NCI-H524 treated with DMSO at 0.1 percent for 48 hours (cell line): ENCODE data around the gene DHRS4L2.
"Not testable (repeated sequence)": the region's sequence is repeated elsewhere in the genome, so short reads cannot be mapped to it uniquely, and the experiment has no call there.

Experiments
- DNase-seq: peaks from one replicate; lab custom pipeline; 2025; lab: John Stamatoyannopoulos, UW

The DHRS4L2 gene

GRCh38 chr14:23973178-23973577 is 15.6 kb upstream of the DHRS4L2 start:
- DNase-seq = not testable (repeated sequence)

DNA sequence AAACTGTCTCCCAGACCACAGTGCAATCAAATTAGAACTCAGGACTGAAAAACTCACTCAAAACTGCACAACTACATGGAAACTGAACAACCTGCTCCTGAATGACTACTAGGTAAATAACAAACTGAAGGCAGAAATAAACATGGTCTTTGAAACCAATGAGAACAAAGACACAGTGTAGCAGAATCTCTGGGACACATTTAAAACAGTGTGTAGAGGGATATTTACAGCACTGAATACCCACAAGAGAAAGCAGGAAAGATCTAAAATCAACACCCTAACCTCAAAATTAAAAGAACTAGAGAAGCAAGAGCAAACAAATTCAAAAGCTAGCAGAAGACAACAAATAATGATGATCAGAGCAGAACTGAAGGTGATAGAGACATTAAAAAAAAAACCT is 14.7 kb upstream of the DHRS4L2 start:
- not testable (repeated sequence) for DNase-seq

GRCh38 chr14:23977208-23977607 is 11.5 kb upstream of the DHRS4L2 start:
- not testable (repeated sequence) for DNase-seq

GRCh38 chr14:23981951-23982813 is 6.5 kb upstream of the DHRS4L2 start:
- not testable (repeated sequence) for DNase-seq

- no peak for DNase-seq
Measured at GRCh38 chr14:23984891-23985602, 3.7 kb upstream of the DHRS4L2 start.

GRCh38 chr14:23988223-23988606 is 514 bp upstream of the DHRS4L2 start:
- DNase-seq = not testable (repeated sequence)

- DNase-seq = peak; percentile 50
Measured at GRCh38 chr14:23989734-23990445, 1.2 kb downstream of the DHRS4L2 start.

DNA sequence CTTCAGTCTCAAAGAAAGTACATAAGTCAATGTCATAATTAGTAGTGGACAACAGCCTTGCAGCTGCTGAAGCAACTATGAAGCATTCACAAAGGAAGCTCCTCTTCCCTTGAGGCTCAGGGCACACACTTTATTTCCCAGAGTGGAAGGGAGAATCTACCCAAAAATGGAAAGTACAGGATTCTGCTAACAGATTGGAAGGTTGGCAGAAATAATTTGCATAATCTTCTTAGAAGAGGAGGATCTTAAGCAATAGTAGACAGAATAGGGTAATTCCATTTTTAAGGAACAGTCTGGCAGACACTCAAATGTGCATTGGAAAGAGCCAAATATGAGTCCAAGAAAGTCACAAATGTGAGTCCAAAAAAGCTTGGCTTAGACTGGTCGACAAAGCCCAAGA is 2.2 kb downstream of the DHRS4L2 start:
- peak; percentile 88 for DNase-seq

DNA sequence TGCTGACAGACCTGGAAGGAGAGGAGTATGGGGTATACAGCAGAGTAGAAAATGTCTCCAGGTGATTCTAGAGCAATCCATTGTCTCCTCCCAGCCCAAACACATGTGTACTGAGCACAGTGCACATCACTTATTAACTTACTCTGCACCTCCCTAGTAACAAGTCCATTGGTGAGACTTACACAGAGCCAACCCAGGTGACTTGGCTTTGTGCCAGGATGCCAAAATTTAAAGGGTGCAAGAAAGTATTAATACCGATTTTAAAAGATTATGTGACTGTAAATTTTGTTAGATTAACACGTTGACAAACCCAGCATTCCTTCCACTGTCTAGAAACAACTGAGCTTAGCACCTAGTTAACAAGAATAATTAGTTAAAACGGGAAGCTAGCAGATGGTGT is 4.3 kb downstream of the DHRS4L2 start:
- not testable (repeated sequence) for DNase-seq

GRCh38 chr14:23996009-23996408 is 7.3 kb downstream of the DHRS4L2 start:
- not testable (repeated sequence) for DNase-seq

- not testable (repeated sequence) for DNase-seq
Measured at GRCh38 chr14:23996825-23997224, 8.1 kb downstream of the DHRS4L2 start.

DNA sequence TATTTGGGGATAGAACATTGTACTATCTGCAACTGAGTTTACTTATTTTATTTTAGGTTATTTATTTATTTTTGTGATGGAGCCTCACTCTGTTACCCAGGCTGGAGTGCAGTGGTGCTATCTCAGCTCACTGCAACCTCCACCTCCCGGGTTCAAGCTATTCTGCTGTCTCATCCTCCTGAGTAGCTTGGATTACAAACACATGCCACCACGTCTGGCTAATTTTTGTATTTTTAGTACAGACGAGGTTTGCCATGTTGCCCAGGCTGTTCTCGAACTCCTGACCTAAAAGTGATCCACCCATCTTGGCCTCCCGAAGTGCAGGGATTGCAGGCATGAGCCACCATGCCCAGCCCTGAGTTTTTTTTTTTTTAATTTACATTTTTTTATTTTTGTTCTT is 10.9 kb downstream of the DHRS4L2 start:
- not testable (repeated sequence) for DNase-seq

DNA sequence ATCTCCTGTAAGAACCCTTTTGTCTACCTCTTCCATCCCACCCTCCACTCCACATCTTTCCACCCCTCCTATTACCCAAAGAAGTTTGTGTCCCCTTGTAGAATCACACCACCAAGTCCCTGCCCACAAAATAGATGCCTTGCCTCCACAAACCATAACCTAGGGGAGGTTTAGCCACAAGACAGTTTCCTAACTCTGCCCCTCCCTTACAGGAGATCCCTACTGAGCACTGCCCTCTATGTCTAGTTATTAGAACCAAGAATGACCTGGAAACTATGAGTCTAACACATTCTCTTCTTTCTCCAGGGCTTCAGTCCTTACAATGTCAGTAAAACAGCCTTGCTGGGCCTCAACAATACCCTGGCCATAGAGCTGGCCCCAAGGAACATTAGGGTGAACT is 12.3 kb downstream of the DHRS4L2 start:
- not testable (repeated sequence) for DNase-seq

GRCh38 chr14:24001679-24002078 is 12.9 kb downstream of the DHRS4L2 start:
- DNase-seq = not testable (repeated sequence)

DNA sequence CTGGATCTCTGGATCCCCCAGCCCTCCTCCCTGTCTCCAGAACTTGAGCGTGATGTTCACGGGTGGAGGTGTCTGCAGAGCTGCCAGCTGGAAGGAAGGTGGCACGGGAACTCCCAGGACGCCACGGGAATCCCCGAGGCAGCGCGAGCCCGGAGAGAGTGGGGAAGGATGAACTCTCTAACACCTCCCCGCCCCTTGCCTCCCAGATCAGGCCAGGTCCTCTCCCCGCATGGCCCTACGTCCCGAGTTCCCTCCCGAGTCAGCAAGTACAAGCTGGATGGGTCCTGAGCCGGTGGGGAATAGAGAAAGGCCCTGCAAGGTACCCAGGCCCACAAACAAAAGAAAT is 17.7 kb downstream of the DHRS4L2 start:
- DNase-seq = not testable (repeated sequence)

- DNase-seq = not testable (repeated sequence)
Measured at GRCh38 chr14:24006817-24007652, 18.3 kb downstream of the DHRS4L2 start.

GRCh38 chr14:24011051-24011450 is 22.3 kb downstream of the DHRS4L2 start:
- no peak for DNase-seq

GRCh38 chr14:24012726-24013273 is 24.1 kb downstream of the DHRS4L2 start:
- not testable (repeated sequence) for DNase-seq

DNA sequence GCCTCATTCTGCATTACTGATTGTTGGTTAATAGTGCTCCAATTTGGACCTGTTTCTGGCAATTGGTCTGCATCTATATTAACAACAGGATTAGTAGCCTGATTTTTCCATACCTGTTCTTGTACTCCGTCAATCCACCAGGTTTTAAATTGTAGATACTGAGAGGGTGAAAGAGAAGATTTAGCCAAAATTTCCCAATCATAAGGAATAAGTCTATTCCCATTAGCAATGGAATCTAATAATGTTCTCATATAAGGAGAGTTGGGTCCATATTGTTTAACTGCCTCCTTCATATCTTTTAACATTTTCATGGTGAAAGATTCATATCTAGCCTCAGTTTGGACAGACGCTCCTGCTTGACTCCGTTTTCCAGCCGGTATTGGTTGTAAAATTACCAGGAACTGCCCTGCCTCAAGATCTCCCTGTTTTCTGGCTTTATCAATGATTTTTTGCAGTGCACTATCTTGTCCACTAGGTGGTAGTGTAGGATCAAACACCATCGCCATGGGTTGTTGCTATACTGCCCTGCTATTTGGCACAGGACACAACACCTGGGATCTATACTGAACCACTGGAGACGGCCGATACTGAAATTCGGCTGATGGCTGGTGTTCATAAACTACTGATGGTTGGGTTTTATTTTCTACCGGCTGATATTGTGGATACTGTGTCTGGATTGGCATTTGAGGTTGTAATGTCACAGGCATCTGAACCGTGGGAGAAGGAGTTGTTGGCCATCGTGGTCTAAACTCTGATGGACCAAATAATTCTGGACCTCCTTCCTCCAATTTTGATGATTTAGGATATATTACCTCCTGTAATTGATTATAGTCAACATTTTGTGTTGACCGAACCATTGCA is 25.2 kb downstream of the DHRS4L2 start:
- peak; percentile 48 for DNase-seq

DNA sequence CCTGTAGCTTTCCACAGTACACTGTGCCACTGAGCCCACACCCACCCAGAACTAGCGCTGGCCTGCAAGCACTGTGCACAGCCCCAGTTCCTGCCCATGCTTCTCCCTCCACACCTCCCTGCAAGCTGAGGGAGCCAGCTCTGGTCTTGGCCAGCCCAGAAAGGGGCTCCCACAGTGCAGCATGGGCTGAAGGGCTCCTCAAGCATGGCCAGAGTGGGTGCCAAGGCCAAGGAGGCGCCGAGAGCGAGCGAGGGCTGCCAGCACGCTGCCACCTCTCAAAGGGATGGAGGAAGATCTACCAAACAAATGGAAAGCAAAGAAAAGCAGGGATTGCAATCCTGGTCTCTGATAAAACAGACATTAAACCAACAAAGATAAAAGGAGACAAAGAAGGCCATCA is 27.0 kb downstream of the DHRS4L2 start:
- not testable (repeated sequence) for DNase-seq
